H9 (cell line): ENCODE measurements around the gene LYVE1. TPM values are rescaled to one million over a fixed set of nuclear protein-coding genes. Genes with fewer than 3 reads are reported as not detected.

Experiments
- DNase-seq: peaks from one replicate; pipeline ENCODE4 v3.0.0-alpha.2; 2017
- H2AFZ ChIP-seq: one replicate; pipeline ENCODE4 v1.6.1; 2013; ENCODE audit warnings: mild to moderate bottlenecking, low read length, control low read depth, moderate library complexity
- H2AK5ac ChIP-seq: 2 replicates; pipeline ENCODE4 v1.6.1; 2013; ENCODE audit warnings: low read length, control low read depth, mixed read lengths; ENCODE audit not compliant: insufficient read length
- H2BK120ac ChIP-seq: one replicate; pipeline ENCODE4 v1.6.1; 2013; ENCODE audit warnings: low read depth, mild to moderate bottlenecking, low read length, control low read depth, inconsistent platforms; ENCODE audit not compliant: poor library complexity, severe bottlenecking
- H2BK12ac ChIP-seq: 2 replicates; pipeline ENCODE4 v1.6.1; 2013; ENCODE audit warnings: low read length, control low read depth, mixed read lengths, low read depth; ENCODE audit not compliant: insufficient read length
- H2BK15ac ChIP-seq: 2 replicates; pipeline ENCODE4 v1.6.1; 2013; ENCODE audit warnings: low read depth, low read length, control low read depth
- H2BK20ac ChIP-seq: one replicate; pipeline ENCODE4 v1.6.1; 2013; ENCODE audit warnings: low read depth, mild to moderate bottlenecking, low read length, control low read depth, inconsistent platforms; ENCODE audit not compliant: poor library complexity, severe bottlenecking
- H2BK5ac ChIP-seq: 2 replicates; pipeline ENCODE4 v1.6.1; 2013; ENCODE audit warnings: low read length, control low read depth, mixed read lengths; ENCODE audit not compliant: insufficient read length
- H3K14ac ChIP-seq: 2 replicates; pipeline ENCODE4 v1.6.1; 2013; ENCODE audit warnings: low read length, control low read depth; ENCODE audit not compliant: insufficient read depth
- H3K18ac ChIP-seq: 2 replicates; pipeline ENCODE4 v1.6.1; 2013; ENCODE audit warnings: low read depth, mild to moderate bottlenecking, mixed read lengths, low read length, control low read depth; ENCODE audit not compliant: insufficient read length
- H3K23ac ChIP-seq: 2 replicates; pipeline ENCODE4 v1.6.1; 2013; ENCODE audit warnings: low read length, control low read depth, mixed read lengths, low read depth; ENCODE audit not compliant: insufficient read length
- H3K23me2 ChIP-seq: 2 replicates; pipeline ENCODE4 v1.6.1; 2013; ENCODE audit warnings: low read depth, mild to moderate bottlenecking, mixed read lengths, low read length, control low read depth; ENCODE audit not compliant: insufficient read length, poor library complexity, severe bottlenecking
- H3K27ac ChIP-seq: 2 replicates; pipeline ENCODE4 v1.5.1; 2013; ENCODE audit warnings: low read length, control low read depth, mixed read lengths, low read depth; ENCODE audit not compliant: insufficient read length
- H3K27me3 ChIP-seq: 2 replicates; pipeline ENCODE4 v1.6.1; 2013; ENCODE audit warnings: low read length, control low read depth, inconsistent platforms; ENCODE audit not compliant: insufficient read depth
- H3K4ac ChIP-seq: 2 replicates; pipeline ENCODE4 v1.6.1; 2013; ENCODE audit warnings: low read depth, mild to moderate bottlenecking, control low read depth, inconsistent platforms, low read length, moderate library complexity
- H3K4me1 ChIP-seq: 2 replicates; pipeline ENCODE4 v1.6.1; 2013; ENCODE audit warnings: low read length, control low read depth, inconsistent platforms; ENCODE audit not compliant: insufficient read depth
- H3K4me2 ChIP-seq: 2 replicates; pipeline ENCODE4 v1.6.1; 2013; ENCODE audit warnings: low read length, control low read depth, mixed read lengths; ENCODE audit not compliant: insufficient read length, insufficient read depth
- H3K56ac ChIP-seq: 2 replicates; pipeline ENCODE4 v1.6.1; 2013; ENCODE audit warnings: low read depth, mild to moderate bottlenecking, mixed read lengths, low read length, control low read depth; ENCODE audit not compliant: insufficient read length
- H3K79me1 ChIP-seq: 2 replicates; pipeline ENCODE4 v1.6.1; 2013; ENCODE audit warnings: low read depth, mild to moderate bottlenecking, moderate library complexity, low read length, control low read depth, inconsistent platforms; ENCODE audit not compliant: insufficient read depth, poor library complexity, severe bottlenecking
- H3K79me2 ChIP-seq: 2 replicates; pipeline ENCODE4 v1.6.1; 2013; ENCODE audit warnings: low read length, control low read depth, inconsistent platforms; ENCODE audit not compliant: insufficient read depth
- H3K9ac ChIP-seq: 2 replicates; pipeline ENCODE4 v1.6.1; 2013; ENCODE audit warnings: low read length, control low read depth, mixed read lengths; ENCODE audit not compliant: insufficient read length; ENCODE audit errors: extremely low read depth
- H3K9me3 ChIP-seq: one replicate; pipeline ENCODE4 v1.6.1; 2013; ENCODE audit warnings: low read depth, low read length, inconsistent platforms; ENCODE audit not compliant: control insufficient read depth
- H3T11ph ChIP-seq: one replicate; pipeline ENCODE4 v1.6.1; 2013; ENCODE audit warnings: mild to moderate bottlenecking, low read length, control low read depth, inconsistent platforms
- H4K20me1 ChIP-seq: one replicate; pipeline ENCODE4 v1.6.1; 2013; ENCODE audit not compliant: control insufficient read depth, insufficient read length, insufficient read depth
- H4K5ac ChIP-seq: 2 replicates; pipeline ENCODE4 v1.6.1; 2013; ENCODE audit warnings: low read depth, mild to moderate bottlenecking, mixed read lengths, low read length, control low read depth; ENCODE audit not compliant: insufficient read length
- H4K8ac ChIP-seq: replicated peaks from 2 replicates; pipeline ENCODE4 v1.6.1; 2013; ENCODE audit warnings: low read length, control low read depth, mixed read lengths, low read depth; ENCODE audit not compliant: insufficient read length
- H4K91ac ChIP-seq: 2 replicates; pipeline ENCODE4 v1.6.1; 2013; ENCODE audit warnings: low read depth, mild to moderate bottlenecking, moderate library complexity, mixed read lengths, low read length, control low read depth; ENCODE audit not compliant: insufficient read length
- H3K27ac Mint-ChIP-seq, 3 experiments: 2 replicates in 2 of 3; 3 replicates in 1 of 3; pipeline ENCODE4 v1.8.0; 2020 to 2021; ENCODE audit warnings: mixed read lengths in 3 of 3, mild to moderate bottlenecking in 1 of 3, moderate library complexity in 1 of 3
- H3K27me3 Mint-ChIP-seq: 2 replicates; pipeline ENCODE4 v1.8.0; 2021; ENCODE audit warnings: low read depth, mild to moderate bottlenecking, moderate library complexity, mixed read lengths
- H3K36me3 Mint-ChIP-seq, 3 experiments: 2 replicates in 2 of 3; 3 replicates in 1 of 3; pipeline ENCODE4 v1.8.0; 2020 to 2021; ENCODE audit warnings: low read depth in 3 of 3, mixed read lengths in 3 of 3; ENCODE audit not compliant: insufficient read depth in 1 of 3
- H3K4me1 Mint-ChIP-seq, 2 experiments: 2 replicates each; pipeline ENCODE4 v1.8.0; 2020; ENCODE audit warnings: mixed read lengths in 2 of 2
- H3K4me3 Mint-ChIP-seq, 2 experiments: 2 replicates in 1 of 2; 3 replicates in 1 of 2; pipeline ENCODE4 v1.8.0; 2020 to 2021; ENCODE audit warnings: mild to moderate bottlenecking in 2 of 2, mixed read lengths in 2 of 2, moderate library complexity in 1 of 2
- H3K9me3 Mint-ChIP-seq, 2 experiments: 2 replicates in 1 of 2; 3 replicates in 1 of 2; pipeline ENCODE4 v1.8.0; 2020; ENCODE audit warnings: mild to moderate bottlenecking in 2 of 2, mixed read lengths in 2 of 2, moderate library complexity in 1 of 2
- CTCF ChIP-seq: fragments of 200-600 bp; sonication (generic); conservative IDR thresholded peaks from 3 replicates; pipeline ENCODE4 v1.8.0; 2021; ENCODE audit warnings: antibody characterized with exemption, mild to moderate bottlenecking
- WGBS: extraction: QIAGEN DNeasy Blood & Tissue Kit; methylation state at CpG from one replicate; pipeline ENCODE4 v1.1.7; 2013; ENCODE audit warnings: missing lambda C conversion rate, low lambda C conversion rate, mixed read lengths; ENCODE audit not compliant: insufficient read length; ENCODE audit errors: extremely low coverage; 5-methylcytosine and 5-hydroxymethylcytosine counted together
- total RNA-seq: library from RNA; stranded (reverse); gene quantifications from 2 replicates; pipeline ENCODE4 v1.2.1, GENCODE V29; 2021

LYVE1 gene
- total RNA-seq, 1 experiment from 2014 or later: not detected

- Histone ChIP-seq H2BK5ac (no peak overlapping the region), H4K91ac (no peak overlapping the region), H2AK5ac (no peak overlapping the region), H3K79me1 (no peaks in the 10 kb centered on the region), H3K27ac (no peak overlapping the region), H3K23me2 (no peaks in the 10 kb centered on the region), H4K8ac (no peak overlapping the region), H3K27me3 (no peaks in the 10 kb centered on the region), H2AFZ (no peak overlapping the region), H3K14ac (no peak overlapping the region), H4K5ac (no peak overlapping the region), H3K56ac (no peak overlapping the region), H2BK120ac (no peak overlapping the region), H3K4me2 (no peak overlapping the region), H3K9ac (no peak overlapping the region), H3K9me3 (no peaks in the 10 kb centered on the region), H4K20me1 (no peaks in the 10 kb centered on the region), H2BK20ac (no peak overlapping the region), H2BK15ac (no peak overlapping the region), H3T11ph (no peak overlapping the region), H3K4ac (no peak overlapping the region), H3K4me1 (peaks cover 7% of the 10 kb centered on the region; the same call in 1 of the 2 replicates), H3K18ac (no peak overlapping the region), H3K79me2 (no peaks in the 10 kb centered on the region), H2BK12ac (no peak overlapping the region), H3K23ac (no peak overlapping the region)
- no peak for TF ChIP-seq CTCF
- Mint-ChIP-seq H3K4me3 (no peak overlapping the region), H3K27me3 (no peaks in the 10 kb centered on the region), H3K9me3 (no peaks in the 10 kb centered on the region), H3K36me3 (no peaks in the 10 kb centered on the region), H3K27ac (no peak overlapping the region; a peak in 1 of 7 replicates), H3K4me1 (peaks cover 8% of the 10 kb centered on the region in 2 experiments)
- no CpG with 5 or more reads among the region's 3 CpGs for WGBS
- no peak for DNase-seq
Measured at GRCh38 chr11:10564030-10564429, 4.4 kb downstream of the LYVE1 start.
